GM18517 (cell line): ENCODE results near the gene PTPN18.

ENCODE experiments used
- ATAC-seq: cut with Tn5 transposase; IDR thresholded peaks from one replicate; pipeline ENCODE4 v1.9.1; 2021; ENCODE audit warnings: mild to moderate bottlenecking, moderate library complexity; ENCODE audit not compliant: unreplicated experiment

The PTPN18 gene

DNA sequence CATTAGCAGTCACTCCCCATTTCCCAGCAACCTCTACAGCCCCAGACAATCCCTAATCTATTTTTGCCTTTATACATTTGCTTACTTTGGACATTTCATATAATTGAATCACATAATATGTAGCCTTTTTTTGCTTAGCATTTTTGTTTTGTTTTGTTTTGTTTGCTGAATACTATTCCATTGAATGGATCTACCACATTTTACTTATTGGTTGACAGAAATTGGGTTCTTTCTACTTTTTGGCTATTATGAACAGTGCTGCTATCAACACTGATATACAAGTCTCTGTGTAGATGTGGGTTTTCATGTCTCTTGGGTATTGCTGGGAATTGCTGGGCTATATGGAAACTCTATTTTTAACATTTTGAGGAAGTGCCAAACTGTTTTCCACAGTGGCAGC lies 7.6 kb downstream of the PTPN18 start:
- ATAC-seq: no peak

DNA sequence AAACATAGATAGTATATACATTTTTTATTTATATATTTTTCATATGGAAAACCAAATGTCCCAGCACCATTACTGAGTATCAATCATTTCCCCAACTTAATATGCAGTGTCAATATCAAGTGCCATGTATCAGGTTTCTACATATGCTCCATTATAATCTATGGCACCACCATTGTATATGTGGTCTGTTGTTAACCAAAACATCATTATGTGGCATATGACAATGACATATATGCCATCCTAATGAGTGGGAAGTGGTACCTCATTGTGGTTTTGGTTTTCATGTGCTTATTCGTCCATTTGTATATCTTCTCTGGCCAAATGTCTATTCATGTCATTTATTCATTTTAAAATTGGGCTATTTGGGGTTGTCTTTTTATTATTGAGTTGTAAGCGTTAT lies 9.2 kb downstream of the PTPN18 start:
- no peak for ATAC-seq

DNA sequence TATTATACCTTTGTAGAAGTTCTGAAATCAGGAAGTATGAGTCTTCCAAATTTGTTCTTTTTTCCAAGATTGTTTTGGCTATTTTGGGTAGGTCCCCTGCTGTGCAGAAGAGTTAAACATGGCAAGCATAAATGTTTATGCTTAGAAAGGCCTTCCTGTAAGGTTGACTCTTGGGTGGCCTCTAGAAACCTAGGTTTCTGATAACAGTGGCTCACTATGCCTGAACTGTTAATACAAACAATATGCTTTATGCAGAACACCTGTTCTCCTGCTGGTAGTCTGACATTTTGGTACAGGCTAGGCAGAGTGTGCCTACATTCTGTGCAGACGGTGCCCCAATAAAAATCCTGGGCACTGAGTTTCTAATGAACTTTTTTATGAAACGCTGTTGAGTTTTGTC lies 10.1 kb downstream of the PTPN18 start:
- no peak for ATAC-seq

DNA sequence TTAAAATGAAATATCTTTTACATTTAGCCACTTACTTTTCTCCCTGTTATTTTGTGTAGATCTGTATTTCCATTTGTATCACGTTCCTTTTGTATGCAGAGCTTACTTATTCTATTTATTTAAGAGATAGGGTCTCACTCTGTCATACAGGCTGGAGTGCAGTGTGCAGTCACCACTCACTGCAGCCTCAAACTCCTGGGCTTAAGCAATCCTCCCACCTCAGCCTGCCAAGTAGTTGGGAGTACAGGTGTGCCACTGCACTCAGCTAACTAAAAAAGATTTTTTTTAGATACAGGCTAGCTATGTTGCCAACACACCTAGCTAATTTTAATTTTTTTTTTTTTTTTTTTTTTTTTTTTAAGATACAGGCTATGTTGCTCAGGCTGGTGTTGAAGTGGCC lies 10.9 kb downstream of the PTPN18 start:
- no peak for ATAC-seq

DNA sequence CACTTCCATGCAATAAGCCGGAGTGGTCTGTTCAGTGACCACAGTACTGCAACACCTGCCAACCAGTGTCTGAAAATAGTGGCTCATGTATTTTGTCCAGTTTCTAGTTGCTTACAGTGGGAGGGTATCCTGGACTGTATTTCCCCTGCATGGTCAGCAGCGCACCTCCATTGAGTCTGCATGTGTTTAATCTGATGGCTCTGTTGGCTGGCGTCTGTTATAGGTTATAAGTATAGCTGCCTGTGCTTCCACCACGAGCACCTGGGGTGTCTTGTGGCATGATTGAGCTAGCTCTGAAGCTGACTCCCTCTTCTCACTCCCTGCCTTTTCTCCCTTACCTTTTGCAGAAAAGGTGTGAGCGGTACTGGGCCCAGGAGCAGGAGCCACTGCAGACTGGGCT lies 12.9 kb downstream of the PTPN18 start:
- ATAC-seq: no peak

DNA sequence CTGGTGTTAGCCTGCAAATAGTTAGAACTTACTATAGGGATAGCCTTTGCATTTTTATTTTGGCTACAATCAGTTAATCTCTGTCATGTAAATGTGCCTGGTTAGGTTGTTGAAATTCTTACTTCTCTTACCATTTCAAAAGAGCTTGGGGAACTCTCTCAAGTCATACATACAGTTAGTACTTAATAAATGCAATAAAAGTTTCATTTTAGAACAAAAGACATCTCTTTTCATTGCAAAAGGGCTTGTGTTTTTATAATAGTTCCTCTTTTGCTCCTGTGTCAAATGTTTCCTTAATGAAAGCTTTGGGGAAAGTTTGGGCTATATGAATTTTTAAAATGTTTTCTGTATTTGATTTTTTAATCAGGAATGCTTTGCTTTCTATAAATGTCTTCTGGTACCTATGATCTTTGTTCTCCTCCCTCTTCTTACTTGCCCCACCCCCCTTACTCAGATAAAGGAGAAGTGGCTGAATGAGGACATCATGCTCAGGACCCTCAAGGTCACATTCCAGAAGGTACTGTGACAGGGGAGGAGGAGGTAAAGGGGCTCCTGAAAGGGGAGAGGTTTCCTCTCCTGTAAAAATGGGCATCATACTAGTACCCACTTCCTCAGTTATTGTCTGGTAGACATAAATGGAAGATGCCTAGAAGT lies 13.6 kb downstream of the PTPN18 start:
- no peak for ATAC-seq

DNA sequence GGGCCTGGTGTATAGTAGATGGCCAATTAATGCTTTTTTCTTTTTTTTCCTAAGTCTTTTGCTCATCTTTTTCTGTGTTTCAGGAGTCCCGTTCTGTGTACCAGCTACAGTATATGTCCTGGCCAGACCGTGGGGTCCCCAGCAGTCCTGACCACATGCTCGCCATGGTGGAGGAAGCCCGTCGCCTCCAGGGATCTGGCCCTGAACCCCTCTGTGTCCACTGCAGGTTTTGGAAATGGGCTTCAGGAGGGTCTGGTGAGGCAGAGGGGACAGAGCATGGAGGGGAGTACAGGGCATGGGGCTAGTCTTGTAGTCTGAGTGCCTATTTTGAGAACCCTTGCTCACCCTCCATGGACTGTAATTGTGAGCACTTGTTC lies 14.1 kb downstream of the PTPN18 start:
- ATAC-seq: no peak

DNA sequence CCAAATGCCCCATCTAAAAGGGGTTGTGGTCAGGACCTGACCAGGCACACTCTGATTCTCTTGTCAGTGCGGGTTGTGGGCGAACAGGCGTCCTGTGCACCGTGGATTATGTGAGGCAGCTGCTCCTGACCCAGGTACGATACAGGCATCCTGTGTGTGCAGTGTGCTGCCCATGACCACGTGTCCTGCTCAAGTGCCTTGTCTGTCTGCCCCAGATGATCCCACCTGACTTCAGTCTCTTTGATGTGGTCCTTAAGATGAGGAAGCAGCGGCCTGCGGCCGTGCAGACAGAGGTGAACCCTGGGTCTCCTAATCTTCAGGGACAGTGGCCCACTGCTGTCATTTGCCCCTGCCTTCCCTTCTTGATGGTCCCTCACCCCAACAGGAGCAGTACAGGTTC lies 14.6 kb downstream of the PTPN18 start:
- no peak for ATAC-seq

DNA sequence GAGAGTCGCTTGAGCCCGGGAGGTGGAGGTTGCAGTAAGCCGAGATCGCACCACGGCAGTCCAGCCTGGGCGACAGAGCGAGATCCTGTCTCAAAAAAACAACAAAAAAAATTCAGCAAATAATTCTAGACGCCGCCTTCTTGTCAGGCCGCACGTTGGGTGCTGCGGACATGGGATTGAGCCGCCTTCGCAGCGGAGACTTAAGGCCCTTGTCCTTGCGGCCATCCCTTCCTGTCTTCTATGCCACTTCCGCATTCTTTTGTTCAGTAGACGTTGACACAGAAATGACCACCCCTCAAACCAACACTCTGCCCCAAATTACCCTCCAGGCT lies 15.8 kb downstream of the PTPN18 start:
- ATAC-seq: peak; percentile 34

DNA sequence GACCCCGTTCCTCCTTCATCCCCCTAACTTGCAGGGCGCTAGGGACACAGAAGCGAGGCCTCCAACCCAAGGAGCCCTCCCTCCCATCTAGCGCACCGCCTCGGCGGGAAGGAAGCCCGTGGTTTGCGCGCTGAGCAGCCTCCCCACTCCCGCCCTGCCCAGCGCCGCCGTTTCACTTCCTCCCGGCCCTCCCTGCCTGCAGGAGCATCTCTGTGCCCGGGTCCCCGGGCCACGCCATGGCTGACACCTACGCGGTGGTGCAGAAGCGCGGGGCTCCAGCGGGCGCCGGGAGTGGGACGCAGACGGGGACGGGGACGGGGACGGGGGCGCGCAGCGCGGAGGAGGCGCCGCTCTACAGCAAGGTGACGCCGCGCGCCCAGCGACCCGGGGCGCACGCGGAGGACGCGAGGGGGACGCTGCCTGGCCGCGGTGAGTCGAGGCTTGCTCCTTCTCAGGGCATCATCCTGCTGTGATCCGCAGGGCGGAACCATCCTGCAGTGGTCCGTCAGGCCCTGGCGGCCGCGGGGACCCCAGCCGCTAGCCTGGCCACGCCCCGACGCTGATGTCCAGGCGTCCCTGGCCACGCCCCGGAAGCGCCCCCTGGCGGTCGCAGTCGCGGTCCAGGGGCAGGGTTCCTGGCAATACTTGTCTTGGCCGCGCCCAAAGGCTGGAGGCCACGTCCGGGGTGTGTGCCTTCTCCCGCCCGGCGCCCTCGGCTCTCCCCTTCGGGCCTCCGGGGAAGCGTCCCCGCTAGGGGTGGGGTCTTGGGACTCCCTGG lies 16.4 kb downstream of the PTPN18 start:
- ATAC-seq: peak; percentile 69

DNA sequence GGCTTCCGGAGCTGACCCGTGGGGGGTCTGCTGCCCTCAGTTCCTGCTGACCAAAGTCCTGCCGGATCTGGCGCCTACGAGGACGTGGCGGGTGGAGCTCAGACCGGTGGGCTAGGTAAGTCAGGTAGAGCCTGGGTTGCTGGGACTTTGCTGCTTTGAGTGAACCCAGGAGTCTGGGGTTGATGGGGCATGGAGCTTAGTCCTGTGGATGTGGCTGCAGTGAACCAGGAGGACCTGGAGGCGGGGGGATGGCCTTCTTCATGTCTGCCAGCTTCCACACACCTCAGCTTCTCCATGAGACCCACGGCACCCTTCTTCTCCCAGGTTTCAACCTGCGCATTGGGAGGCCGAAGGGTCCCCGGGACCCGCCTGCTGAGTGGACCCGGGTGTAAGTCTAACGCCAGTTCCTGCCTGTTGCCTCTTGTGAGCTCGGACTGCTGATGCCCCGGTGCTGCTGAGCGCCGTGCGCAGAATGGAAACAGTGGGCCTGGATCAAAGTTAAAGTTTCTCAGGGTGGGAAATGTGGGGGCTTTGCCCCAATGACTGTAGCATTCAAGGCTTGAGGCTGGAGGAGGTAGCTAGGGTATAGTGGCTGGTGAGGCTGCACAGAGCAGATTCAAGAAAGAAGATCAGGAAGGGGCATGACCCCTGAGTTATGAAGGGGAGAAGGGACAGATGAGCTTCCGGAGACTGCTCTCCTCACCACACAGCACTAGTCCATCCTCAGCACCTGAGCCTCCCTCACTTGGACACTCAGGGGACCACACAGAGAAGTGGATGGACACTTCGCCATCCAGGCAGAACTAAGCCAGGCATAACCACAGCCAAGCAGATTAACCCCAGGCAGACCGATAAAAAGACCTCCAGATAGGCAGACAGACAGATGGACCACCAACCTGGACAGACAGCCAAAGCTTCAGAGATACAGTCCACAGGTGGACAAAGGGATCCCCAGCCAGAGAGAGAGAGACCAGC lies 17.3 kb downstream of the PTPN18 start:
- no peak for ATAC-seq

DNA sequence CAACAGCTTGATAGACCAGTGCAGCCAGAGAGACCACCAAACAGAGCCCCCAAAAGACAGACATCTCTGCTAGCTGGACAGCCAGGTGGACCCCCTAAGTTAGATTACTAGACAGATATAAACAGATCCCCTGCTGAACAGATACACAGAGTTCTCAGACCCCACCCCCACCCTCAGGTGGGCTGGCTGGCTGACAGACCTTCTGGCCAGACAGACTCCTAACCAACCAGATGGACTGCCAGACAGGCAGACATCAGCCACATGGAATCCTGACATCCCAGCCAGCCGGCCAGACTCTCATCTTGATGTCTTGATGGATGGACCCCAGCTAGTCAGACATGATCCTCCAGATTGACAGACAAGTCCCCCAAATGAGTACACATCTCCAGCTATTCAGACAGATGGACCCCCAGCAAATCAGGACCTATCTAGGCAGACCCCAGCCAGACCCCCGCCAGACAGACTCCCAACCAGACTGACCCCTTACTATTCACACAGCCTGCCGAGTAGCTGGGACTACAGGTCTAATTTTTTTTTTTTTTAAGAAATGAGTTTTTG lies 18.0 kb downstream of the PTPN18 start:
- ATAC-seq: no peak

DNA sequence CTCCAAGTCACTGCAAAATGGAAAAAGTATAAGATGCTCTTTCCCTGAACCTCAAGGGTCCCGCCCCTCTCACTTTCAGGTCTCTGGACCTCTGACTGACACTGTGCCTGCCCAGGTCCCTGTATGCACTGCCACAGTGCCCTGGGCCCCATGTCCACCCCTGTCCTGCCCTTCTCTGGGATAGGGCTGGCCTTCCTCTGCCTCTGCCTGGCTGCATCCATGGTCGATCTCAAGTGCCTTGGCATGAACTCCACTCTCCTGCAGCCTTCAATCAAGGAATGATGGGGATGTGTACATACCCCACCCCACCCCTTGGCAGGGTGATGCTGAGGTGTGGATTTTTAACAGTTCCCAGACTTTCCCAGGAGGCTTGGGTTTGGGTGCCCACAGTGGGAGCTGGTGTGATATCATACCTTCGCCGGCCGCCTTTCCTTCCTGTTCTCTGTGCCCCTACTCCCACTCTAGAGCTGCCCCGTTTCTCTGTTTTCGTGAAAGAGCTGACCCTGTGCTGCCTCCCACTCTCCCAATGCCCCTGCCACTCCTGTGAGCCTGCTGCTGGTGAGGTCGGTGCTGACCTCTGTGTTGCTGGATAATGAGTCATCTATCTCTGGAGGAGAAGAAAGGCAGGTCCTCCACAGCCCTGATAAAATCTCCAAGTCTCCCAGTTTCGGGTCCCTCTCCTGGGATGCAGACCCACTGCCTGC lies 18.9 kb downstream of the PTPN18 start:
- ATAC-seq: no peak

DNA sequence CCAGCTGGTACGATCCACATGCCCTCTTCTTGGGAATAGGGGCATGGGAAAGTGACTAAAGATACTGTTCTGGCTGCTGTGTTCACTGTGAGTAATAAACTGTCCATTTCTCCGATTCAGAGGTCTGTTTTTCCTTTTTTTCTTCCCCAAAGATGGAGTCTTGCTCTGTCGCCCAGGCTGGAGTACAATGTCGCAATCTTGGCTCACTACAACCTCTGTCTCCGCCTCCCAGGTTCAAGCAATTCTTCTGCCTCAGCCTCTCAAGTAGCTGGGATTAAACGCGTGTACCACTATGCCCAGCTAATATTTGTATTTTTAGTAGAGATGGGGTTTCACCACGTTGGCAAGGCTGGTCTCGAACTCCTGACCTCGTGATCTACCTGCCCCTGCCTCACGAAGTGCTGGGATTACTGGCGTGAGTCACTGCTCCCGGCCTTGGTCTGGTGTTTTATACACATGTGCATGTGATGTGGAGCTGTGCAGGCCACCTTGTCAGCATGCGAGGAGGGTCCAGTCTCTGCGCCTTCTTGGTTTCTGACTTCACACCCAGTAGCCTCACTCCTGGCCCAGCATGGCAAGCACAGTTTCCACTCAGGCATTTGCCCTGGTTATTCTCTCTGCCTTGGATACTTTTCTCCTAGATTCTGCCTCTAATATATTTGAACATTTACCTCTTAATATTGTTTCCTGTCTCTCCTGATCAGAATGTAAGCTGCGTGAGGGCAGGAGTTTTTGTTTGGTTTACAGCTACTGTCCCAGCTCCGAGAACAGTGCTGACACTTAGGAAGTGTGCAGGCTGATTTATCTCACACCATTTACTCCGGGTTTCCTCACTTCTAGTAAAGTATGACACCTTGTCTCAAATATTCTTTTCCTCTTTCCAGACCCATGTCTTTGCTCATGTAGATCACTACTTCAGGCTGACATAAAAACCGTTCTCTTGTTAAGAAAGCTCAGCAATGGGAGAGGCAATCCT lies 19.7 kb downstream of the PTPN18 start:
- no peak for ATAC-seq

DNA sequence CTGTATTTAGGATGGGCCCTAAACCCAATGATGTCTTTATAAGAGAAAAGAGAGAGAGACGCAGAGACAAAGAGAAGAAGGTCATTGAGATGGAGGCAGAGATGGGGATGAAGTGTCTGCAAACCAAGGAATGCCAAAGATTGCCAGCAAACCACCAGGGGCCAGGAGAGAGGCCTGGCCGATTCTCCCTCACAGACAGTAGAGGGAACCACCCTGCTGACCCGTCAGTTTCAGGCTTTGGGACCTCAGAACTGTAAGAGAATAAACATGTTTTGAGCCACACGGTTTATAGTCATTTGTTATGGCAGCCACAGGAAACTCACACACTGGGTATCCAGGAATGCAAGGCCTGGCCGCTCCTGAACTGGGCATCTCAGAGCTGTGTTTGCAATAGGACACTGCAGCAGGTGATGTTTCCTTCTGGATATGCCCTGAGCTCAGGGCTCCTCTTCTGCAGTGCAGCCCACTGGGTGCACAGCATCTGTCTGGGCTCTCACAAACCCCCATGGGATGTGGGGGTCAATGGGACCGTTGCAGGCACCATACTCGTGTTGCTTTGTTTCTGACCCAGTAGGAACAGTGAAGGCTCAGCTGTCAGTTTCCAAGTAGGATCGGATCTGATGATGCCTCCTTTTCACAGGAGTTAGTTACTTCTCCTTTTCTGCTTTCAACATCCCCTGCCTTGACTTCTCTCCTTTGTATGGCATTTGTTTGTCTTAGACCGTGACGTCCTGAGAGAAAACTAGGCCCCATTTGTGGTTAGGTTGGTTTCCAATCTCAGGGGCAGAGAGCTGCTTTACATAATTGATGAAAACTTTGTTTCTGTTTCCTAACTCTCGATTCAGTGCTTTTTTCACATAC lies 20.8 kb downstream of the PTPN18 start:
- ATAC-seq: peak; percentile 68

DNA sequence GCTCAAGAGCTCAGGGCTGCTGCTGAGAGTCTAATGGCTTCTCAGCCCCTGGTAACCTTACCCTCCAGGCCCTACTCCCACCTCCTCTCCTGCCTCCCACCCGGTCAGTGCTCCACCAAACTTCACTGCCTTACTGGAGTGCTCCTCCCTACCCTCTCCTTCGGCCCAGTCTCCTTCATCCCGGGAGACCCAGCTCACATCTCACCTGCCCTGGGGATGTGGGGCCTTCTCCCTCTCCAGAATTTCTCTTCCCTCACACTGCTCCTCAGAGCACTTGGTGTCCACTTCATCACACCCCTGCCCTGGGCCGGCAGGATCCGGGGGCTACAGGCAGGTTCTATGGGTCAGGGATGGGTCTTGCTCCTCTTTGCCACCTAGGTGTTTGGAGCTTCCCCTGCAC lies 21.6 kb downstream of the PTPN18 start:
- no peak for ATAC-seq

DNA sequence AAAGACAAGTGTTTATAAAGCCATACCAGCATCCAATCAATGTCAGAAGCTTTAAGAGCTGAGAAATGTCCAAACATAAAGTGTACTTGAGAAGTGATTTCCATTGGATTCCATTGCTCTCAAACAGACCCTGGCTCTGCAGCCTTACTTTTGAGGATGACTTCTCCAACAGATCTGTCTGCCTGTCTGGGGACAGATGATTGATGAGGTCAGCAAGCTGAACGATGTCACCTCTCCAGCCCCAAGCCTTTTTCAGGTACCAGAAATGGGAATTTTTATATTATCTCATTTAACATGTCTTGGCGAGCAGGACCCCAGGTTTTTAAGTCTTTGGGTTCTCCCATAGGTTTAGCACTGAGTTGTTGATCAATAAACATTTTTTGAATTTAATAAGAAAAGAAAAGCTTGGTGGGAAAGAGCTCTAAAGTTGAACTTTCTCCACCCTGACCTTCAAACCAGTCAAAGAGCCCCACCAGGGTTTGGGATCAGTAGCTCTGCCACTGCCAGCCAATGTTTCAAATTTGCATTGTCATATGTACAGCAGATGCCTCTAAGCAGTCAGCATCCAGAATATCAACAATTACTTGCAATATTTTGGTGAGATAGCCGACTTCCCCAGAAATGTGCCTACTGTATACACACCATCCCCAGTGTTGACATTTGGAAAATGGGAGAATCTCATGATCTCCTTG lies 22.5 kb downstream of the PTPN18 start:
- no peak for ATAC-seq

DNA sequence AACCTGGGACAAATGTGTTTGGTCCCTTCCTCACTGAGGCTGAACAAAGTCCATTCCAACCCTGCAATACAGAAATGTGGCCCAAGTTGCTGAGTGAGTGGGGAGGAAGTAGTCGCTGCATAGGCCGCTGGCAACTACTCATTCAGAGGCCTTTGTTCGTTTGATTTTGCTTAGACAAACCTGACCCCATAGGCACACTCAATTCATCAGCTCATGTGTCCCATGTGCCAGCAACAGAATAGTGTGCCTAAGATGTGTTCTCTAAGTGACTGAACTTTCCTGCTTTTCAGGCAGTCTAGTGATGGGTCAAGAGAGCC lies 23.0 kb downstream of the PTPN18 start:
- no peak for ATAC-seq
